MM.1S (cell line): Measurements from ENCODE around the gene NTF3.

Experiments used
- CTCF ChIP-seq: fragments of 300-600 bp; sonication (generic); IDR thresholded peaks from 2 replicates; pipeline ENCODE4 v1.5.1; 2016; ENCODE audit warnings: antibody characterized with exemption, low read length, mixed read lengths
- EZH2 ChIP-seq: fragments of 300-600 bp; sonication (generic); optimal IDR thresholded peaks from 2 replicates; pipeline ENCODE3; 2017; ENCODE audit warnings: low read depth, mild to moderate bottlenecking, antibody characterized with exemption, low read length, mixed read lengths

- TF ChIP-seq CTCF: no peak
- no peak for TF ChIP-seq EZH2
These were observed 34.6 kb downstream of the NTF3 start for GRCh38 chr12:5466521-5466960.
